GM19397 (cell line): ENCODE data around the gene SUMO3.

Experiments used
- ATAC-seq: cut with Tn5 transposase; IDR thresholded peaks from one replicate; pipeline ENCODE4 v1.9.1; 2021; ENCODE audit warnings: mild to moderate bottlenecking, moderate library complexity; ENCODE audit not compliant: unreplicated experiment

SUMO3 gene

GRCh38 chr21:44762221-44763049, 55.4 kb downstream of the SUMO3 start:
- ATAC-seq = no peak

- no peak for ATAC-seq
Observed at GRCh38 chr21:44761747-44762208, 56.1 kb downstream of the SUMO3 start.

- no peak for ATAC-seq
Observed at GRCh38 chr21:44761011-44761729, 56.7 kb downstream of the SUMO3 start.

GRCh38 chr21:44760376-44760775, 57.5 kb downstream of the SUMO3 start:
- ATAC-seq = no peak

GRCh38 chr21:44759628-44760285, 58.1 kb downstream of the SUMO3 start:
- no peak for ATAC-seq

GRCh38 chr21:44758781-44759627, 58.9 kb downstream of the SUMO3 start:
- no peak for ATAC-seq

GRCh38 chr21:44758141-44758561, 59.7 kb downstream of the SUMO3 start:
- no peak for ATAC-seq

- ATAC-seq = no peak
Observed at GRCh38 chr21:44757731-44758130, 60.1 kb downstream of the SUMO3 start.

- no peak for ATAC-seq
Observed at GRCh38 chr21:44756423-44757185, 61.3 kb downstream of the SUMO3 start.
